Measurements from ENCODE around the gene TUB. TPM values are rescaled to one million over a fixed set of nuclear protein-coding genes. Genes with fewer than 3 reads are reported as not detected.

The TUB gene
- total and polyA plus RNA-seq, 8 donors = 0.68 to 2.2 (median 1.5) TPM

DNA sequence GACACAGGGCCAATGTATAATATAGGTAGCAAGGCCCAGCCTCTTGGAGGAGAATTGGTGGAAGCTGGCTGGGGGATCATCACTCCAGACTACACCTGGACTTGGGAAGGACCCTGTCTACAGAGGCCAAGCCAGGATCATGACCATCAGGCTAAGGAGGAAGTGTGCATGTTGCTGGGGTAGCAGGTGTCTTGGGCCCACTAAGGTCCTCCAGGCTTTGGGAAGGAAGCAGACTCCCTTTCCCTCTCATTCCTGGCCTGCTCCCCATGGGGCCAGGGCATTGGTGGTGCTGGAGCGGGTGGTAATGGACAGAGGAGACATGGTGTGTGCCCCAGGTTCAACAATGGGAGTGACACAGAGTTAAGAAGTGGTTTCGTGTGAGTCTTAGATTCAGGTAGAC lies 16.0 kb upstream of the TUB start:
- Histone ChIP-seq H3K27ac (no peak overlapping the region), H3K36me3 (no peaks in the 10 kb centered on the region), H3K4me3 (no peak overlapping the region), H3K9me3 (no peaks in the 10 kb centered on the region), H3K4me1 (no peaks in the 10 kb centered on the region), H3K27me3 (no peaks in the 10 kb centered on the region)
- intact Hi-C loops (cut with DNase I) = no loop called here
- ATAC-seq (no peak), DNase-seq (no peak), FAIRE-seq (no peak)
- no peak for TF ChIP-seq CTCF (IDR thresholded peaks at IDR 0.05)
- WGBS, 2 donors = 78 to 87% methylated on average over 2 of the region's 2 CpGs

DNA sequence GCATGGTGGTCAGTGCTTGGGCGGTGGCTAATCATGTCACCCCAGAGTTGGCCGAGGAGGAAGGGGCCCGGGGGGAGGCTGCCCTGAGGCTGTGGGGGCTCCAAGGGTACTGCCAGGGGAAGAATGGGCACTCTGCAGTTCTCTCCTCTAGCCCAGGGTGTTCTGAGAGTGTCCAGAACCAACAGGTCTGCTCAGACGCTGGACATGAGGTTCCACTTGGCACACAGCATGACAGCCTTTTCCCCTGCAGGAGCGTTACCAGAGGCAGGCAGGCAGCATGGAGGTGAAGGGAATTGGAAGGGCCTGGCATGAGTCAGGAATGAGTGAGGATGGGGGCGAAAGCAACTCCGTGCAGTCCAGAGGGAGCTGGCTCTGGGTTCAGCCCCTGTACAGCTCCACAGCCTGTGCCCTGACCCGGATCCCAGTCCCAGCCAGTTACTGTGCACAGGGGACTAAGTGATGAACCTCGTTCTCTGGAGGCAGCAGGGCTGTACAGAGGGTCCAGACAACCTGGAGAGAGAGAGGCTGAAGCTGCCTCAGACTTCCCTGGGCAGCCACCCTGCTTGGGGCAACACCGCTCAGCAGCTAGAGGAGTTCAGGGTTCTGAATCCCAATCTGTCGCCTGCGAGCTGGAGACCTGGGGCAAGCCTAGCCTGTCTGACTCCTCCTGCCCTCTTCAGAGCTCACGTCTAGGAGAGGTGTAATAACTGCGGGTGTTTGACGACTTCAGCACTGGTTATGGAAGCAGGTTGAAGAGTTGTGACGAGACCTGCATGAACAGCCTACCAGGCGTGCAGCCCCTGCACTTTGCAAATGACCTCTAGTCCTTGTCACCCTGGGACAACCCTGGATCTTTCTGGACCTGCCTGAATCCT lies 14.7 kb upstream of the TUB start:
- no peak overlapping the region for H3K27ac ChIP-seq
- no peaks in the 10 kb centered on the region for H3K36me3 ChIP-seq
- DNase-seq = no peak
- WGBS, 2 donors = 61 to 69% methylated on average over 17 of the region's 17 CpGs
- ATAC-seq = no peak
- FAIRE-seq = no peak
- intact Hi-C loops (cut with DNase I) = no loop called here
- no peaks in the 10 kb centered on the region for H3K27me3 ChIP-seq
- no peaks in the 10 kb centered on the region for H3K9me3 ChIP-seq
- TF ChIP-seq CTCF (IDR thresholded peaks at IDR 0.05) = no peak
- H3K4me1 ChIP-seq = no peaks in the 10 kb centered on the region
- H3K4me3 ChIP-seq = no peak overlapping the region

- 50 to 53% methylated on average over 10 of the region's 10 CpGs for WGBS, 2 donors
- no peak for FAIRE-seq
- Histone ChIP-seq H3K27me3 (no peaks in the 10 kb centered on the region), H3K27ac (no peak overlapping the region), H3K4me3 (no peak overlapping the region), H3K9me3 (no peaks in the 10 kb centered on the region), H3K36me3 (no peaks in the 10 kb centered on the region), H3K4me1 (no peaks in the 10 kb centered on the region)
- no peak for ATAC-seq
- intact Hi-C loops (cut with DNase I) = no loop called here
- no peak for TF ChIP-seq CTCF (IDR thresholded peaks at IDR 0.05)
- DNase-seq = peak in 1 of 6 donors; percentile 19
Measured at GRCh38 chr11:8066911-8067455, 14.0 kb upstream of the TUB start.

DNA sequence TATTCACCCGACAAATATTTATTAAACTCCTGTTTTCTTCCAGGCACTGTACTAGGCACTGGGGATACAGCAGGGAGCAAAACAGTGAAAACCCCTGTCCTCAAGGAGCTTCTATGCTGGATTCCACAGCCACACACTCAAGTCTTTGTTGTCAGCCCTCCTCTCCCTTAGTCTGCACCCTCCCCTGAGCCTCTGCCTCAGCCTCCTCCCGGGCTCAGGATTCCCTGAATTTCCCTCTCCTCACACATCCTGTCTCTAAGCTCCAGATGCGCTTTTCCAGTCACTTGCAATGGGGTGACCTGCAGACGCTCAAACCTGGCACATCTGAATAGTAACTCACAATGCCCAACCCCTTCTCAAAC lies 13.5 kb upstream of the TUB start:
- DNase-seq (peak in 1 of 6 donors; percentile 15), FAIRE-seq (no peak), ATAC-seq (no peak)
- no peak for TF ChIP-seq CTCF (IDR thresholded peaks at IDR 0.05)
- Histone ChIP-seq H3K9me3 (no peaks in the 10 kb centered on the region), H3K4me1 (no peaks in the 10 kb centered on the region), H3K4me3 (no peak overlapping the region), H3K27ac (no peak overlapping the region), H3K36me3 (no peaks in the 10 kb centered on the region), H3K27me3 (no peaks in the 10 kb centered on the region)
- 78 to 84% methylated on average over 4 of the region's 4 CpGs for WGBS, 2 donors
- intact Hi-C loops (cut with DNase I) = no loop called here

All from pancreas (tissue), 10 donors.